Heart right ventricle (tissue), 16 donors: ENCODE data around the gene ZNF367. TPM values are rescaled to one million over a fixed set of nuclear protein-coding genes. Genes with fewer than 3 reads are reported as not detected.

Source experiments
- ATAC-seq, 8 donors: fragments of 200-7000 bp; cut with Tn5 transposase; one replicate each; pipeline ENCODE4 v1.9.1; 2020; ENCODE audit warnings: mild to moderate bottlenecking in 8 of 8, moderate library complexity in 8 of 8, moderate number of reproducible peaks in 1 of 8
- DNase-seq, 2 donors: peaks; one replicate each; pipeline ENCODE4 v3.0.0-alpha.2; 2020
- H3K27ac ChIP-seq, 10 donors: fragments of 200-600 bp; sonication (generic) in 2 of 10; one replicate each; pipeline versions ENCODE4 v1.5.0 to v1.8.0; 2020 to 2022; ENCODE audit warnings: mild to moderate bottlenecking in 3 of 10
- H3K27me3 ChIP-seq, 7 donors: fragments of 200-600 bp; one replicate each; pipeline ENCODE4 v1.8.0; 2021 to 2022; ENCODE audit warnings: mild to moderate bottlenecking in 2 of 7
- H3K36me3 ChIP-seq, 9 donors: fragments of 200-600 bp; sonication (generic) in 1 of 9; one replicate each; pipeline versions ENCODE4 v1.5.0 to v1.8.0; 2020 to 2022; ENCODE audit warnings: mild to moderate bottlenecking in 2 of 9
- H3K4me1 ChIP-seq, 9 donors: fragments of 200-600 bp; sonication (generic) in 1 of 9; one replicate each; pipeline versions ENCODE4 v1.5.0 to v1.8.0; 2020 to 2022; ENCODE audit warnings: mild to moderate bottlenecking in 4 of 9
- H3K4me3 ChIP-seq, 10 donors: fragments of 200-600 bp; sonication (generic) in 2 of 10; one replicate each; pipeline versions ENCODE4 v1.5.0 to v1.8.0; 2020 to 2022; ENCODE audit warnings: mild to moderate bottlenecking in 7 of 10, moderate library complexity in 2 of 10
- H3K9me3 ChIP-seq, 11 donors: fragments of 200-600 bp in 10 of 11; sonication (generic) in 2 of 11; one replicate each; pipeline versions ENCODE4 v1.5.0 to v1.8.0; 2013 to 2022; ENCODE audit warnings: mild to moderate bottlenecking in 2 of 11, control low read depth in 1 of 11, moderate library complexity in 1 of 11
- WGBS, 2 donors: extraction: QIAGEN DNeasy Blood & Tissue Kit; methylation state at CpG; one replicate each; pipeline ENCODE4 v1.1.7; 2013; ENCODE audit warnings: inconsistent platforms in 1 of 2; 5-methylcytosine and 5-hydroxymethylcytosine counted together
- intact Hi-C, 10 donors: fragments of 100-400 bp; cut with DNase I; formaldehyde crosslinking; loops; one replicate each; pipeline versions ENCODE4 v1.11.1 to v1.14.2; 2022
- polyA plus RNA-seq, 2 donors: library from polyadenylated mRNA; stranded (reverse); fragments of 200-250 nt; gene quantifications; one replicate each; pipeline ENCODE4 v1.2.3, GENCODE V29; 2013
- total RNA-seq, 10 donors: library from RNA; stranded (reverse); fragmentation: NEBNext Ultra II Directional in 3 of 10; extraction: Animal tissue kit (Norgen Biotek cat#: 25700) in 3 of 10; gene quantifications; one replicate each; pipeline versions ENCODE4 v1.2.1 to v1.2.4, GENCODE V29; 2021 to 2023
- TF ChIP-seq, protein P1 (sequence below), 9 donors: fragments of 200-600 bp; sonication (generic) in 2 of 9; IDR thresholded peaks; one replicate each; pipeline versions ENCODE4 v1.5.0 to v1.8.0; 2021 to 2022; ENCODE audit warnings: antibody characterized with exemption in 9 of 9, mild to moderate bottlenecking in 5 of 9, moderate library complexity in 1 of 9
- donor health status: Arrhythmogenic right ventricular cardiomyopathy.
- donor health status: ischemic (EF 13 %, LVEDD 7.1; RV severe dilation, severe dysfunction).
- donor health status: healthy with polysubstance abuse.
- donor health status: DM: no; HTN: yes; CAD: no.
- donor health status: DM: no; HTN: no; CAD: no.
- donor health status: ischemic (EF 25% LVEDD 6.9; RV normal size, moderate dysfunction).
- donor health status: ischemic (EF 25% LVEDD 5.7; RV mildly dilated, moderate dysfunction).
- donor health status: healthy.
- donor health status: DM: yes; HTN: yes; CAD: no.
- donor health status: Ischemic cardiomyopathy.
- donor health status: ischemic (EF 35%, LVEDD 5.7; RV mildly dilated, moderate dysfunction).
- donor health status: nonischemic (EF 11% LVEDD 7.7; RV severe dilation, severe dysfunction).
- donor health status: DM: yes; HTN: yes; CAD: no.
- donor health status: PGD.
- donor health status: ischemic (EF 29% LVEDD 5.4; RV normal size, mild dysfunction).
- donor health status: nonischemic (EF 23%, LVEDD 6.1; RV moderate dilation, normal function).

ZNF367 gene
- total and polyA plus RNA-seq, 12 donors: 1.2 to 6.4 (median 3.8) TPM

DNA sequence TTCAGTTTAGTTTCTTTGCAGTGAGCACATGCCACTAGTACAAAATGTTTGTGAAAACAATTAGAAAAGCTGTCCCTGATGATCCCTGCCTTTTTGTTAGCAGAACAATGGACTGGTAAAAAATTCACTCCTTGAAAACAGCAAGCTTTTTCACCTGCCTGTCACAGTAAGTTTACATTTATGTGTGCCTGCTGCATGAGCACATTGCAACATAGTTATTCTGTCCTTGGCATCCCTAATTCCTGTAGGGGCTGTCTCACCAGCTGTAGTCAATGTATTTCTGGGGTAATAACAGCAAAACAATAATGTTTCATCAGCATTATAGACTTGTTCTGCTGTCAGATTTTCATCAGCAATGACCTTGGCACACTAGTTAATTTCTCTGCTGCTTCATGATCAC is 11.6 kb upstream of the ZNF367 start:
- no peak for ATAC-seq
- TF ChIP-seq, protein P1, sequence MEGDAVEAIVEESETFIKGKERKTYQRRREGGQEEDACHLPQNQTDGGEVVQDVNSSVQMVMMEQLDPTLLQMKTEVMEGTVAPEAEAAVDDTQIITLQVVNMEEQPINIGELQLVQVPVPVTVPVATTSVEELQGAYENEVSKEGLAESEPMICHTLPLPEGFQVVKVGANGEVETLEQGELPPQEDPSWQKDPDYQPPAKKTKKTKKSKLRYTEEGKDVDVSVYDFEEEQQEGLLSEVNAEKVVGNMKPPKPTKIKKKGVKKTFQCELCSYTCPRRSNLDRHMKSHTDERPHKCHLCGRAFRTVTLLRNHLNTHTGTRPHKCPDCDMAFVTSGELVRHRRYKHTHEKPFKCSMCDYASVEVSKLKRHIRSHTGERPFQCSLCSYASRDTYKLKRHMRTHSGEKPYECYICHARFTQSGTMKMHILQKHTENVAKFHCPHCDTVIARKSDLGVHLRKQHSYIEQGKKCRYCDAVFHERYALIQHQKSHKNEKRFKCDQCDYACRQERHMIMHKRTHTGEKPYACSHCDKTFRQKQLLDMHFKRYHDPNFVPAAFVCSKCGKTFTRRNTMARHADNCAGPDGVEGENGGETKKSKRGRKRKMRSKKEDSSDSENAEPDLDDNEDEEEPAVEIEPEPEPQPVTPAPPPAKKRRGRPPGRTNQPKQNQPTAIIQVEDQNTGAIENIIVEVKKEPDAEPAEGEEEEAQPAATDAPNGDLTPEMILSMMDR (IDR thresholded peaks at IDR 0.05): no peak
- intact Hi-C loops: no loop called here

DNA sequence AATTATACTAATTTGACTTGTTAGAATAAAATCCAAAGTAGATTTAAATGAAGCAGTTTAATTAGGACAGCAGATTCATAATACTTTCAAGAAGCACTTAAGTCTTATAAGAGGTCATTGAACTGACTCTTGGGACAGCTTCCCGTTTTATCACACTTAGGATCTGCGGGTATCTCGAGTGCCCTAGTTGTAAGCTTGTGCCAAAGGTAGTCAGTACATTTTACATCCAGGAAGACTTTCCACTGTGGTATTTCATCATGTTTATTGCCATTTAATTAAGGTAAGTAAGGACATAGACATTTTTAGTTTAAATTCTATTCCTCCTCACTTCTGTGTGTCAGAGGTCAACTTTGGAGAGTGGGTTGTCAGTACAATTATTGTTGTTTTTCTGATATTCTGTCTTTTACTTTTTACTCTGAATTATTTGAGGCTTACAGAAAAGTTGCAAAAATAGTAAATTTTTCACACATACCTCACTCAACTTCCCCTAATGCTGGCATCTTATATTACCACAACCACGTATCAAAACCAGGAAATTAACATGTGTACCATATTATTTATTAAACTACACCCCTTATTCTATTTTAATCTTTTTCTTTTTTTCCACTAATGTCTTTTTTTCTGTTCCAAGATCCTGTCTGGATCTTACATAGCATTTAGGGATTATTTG is 7.5 kb upstream of the ZNF367 start:
- no peaks in the 10 kb centered on the region for H3K9me3 ChIP-seq
- WGBS, 2 donors: 69 to 72% methylated on average over 4 of the region's 4 CpGs
- ATAC-seq (no peak), DNase-seq (no peak)
- H3K27ac ChIP-seq: no peak overlapping the region
- no peak overlapping the region for H3K4me3 ChIP-seq
- intact Hi-C loops: no loop called here
- H3K27me3 ChIP-seq: no peaks in the 10 kb centered on the region
- TF ChIP-seq, protein P1 (IDR thresholded peaks at IDR 0.05): no peak
- no peaks in the 10 kb centered on the region for H3K36me3 ChIP-seq
- H3K4me1 ChIP-seq: peaks cover under 1 to 9% (median 8%) of the 10 kb centered on the region in 9 donors

More for the DNA sequence above, 11.6 kb upstream of the ZNF367 start:
- H3K4me1 ChIP-seq: no peaks in the 10 kb centered on the region
- H3K4me3 ChIP-seq: no peak overlapping the region
- no peaks in the 10 kb centered on the region for H3K9me3 ChIP-seq
- H3K27ac ChIP-seq: no peak overlapping the region
- no peaks in the 10 kb centered on the region for H3K27me3 ChIP-seq
- no peak for DNase-seq
- no peaks in the 10 kb centered on the region for H3K36me3 ChIP-seq

DNA sequence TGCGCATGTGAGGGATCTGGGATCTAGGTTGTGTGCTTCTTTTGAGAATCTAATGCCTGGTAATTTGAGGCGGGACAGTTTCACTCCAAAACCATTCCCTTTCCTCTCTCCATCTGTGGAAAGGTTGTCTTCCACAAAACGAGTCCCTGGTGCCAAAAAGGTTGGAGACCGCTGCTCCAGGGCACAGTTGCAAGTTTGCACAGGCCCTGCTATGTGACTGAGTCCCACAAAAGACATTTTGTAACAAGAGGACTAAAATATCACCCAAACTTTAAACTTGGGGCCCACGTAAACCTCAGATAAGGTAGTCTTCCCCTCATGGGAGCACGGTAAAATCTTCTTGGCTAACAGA is 5.8 kb upstream of the ZNF367 start:
- Histone ChIP-seq H3K9me3 (no peaks in the 10 kb centered on the region), H3K27me3 (no peaks in the 10 kb centered on the region), H3K27ac (peak overlapping the region in 4 of 10 donors; percentile 5 to 56 (median 6)), H3K4me3 (no peak overlapping the region), H3K36me3 (no peaks in the 10 kb centered on the region), H3K4me1 (peaks cover 7 to 25% (median 19%) of the 10 kb centered on the region in 9 donors)
- DNase-seq: no peak
- WGBS, 2 donors: 75 to 82% methylated on average over 6 of the region's 6 CpGs
- intact Hi-C loops: no loop called here
- TF ChIP-seq, protein P1 (IDR thresholded peaks at IDR 0.05): no peak
- ATAC-seq: no peak

DNA sequence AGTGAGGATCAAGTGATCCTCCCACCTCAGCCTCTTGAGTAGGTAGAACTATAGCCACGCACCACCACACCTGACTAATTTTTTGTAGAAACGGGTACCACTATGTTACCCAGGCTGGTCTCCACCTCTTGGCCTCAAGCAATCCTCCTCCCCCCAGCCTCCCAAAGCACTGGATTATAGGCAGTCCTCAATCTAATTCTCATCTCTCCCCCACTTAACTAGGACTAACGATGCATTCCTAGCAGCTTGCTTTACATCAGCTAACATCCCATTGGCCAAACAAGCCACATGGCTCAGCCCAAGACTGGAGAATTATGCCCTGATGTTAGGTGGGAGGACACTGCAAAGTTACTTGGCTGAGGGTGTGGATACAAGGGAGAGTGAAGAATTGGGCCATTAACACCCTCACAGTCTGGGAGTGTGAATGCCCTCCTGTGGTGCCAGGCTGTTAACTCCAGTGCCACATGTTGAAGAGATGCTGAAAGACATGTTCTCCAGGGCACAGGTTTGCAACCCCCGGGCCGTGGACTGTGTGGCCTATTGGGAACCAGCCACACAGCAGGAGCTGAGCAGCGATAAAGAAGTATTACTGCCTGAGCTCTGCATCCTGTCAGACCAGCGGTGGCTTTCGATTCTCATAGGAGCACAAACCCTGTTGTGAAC is 5.3 kb upstream of the ZNF367 start:
- no peaks in the 10 kb centered on the region for H3K36me3 ChIP-seq
- H3K4me1 ChIP-seq: peaks cover 7 to 27% (median 19%) of the 10 kb centered on the region in 9 donors
- DNase-seq (no peak), ATAC-seq (no peak)
- H3K4me3 ChIP-seq: no peak overlapping the region
- H3K9me3 ChIP-seq: no peaks in the 10 kb centered on the region
- no peaks in the 10 kb centered on the region for H3K27me3 ChIP-seq
- TF ChIP-seq, protein P1 (IDR thresholded peaks at IDR 0.05): peak in 1 of 9 donors; percentile 9
- intact Hi-C loops: no loop called here
- 66 to 73% methylated on average over 8 of the region's 8 CpGs for WGBS, 2 donors
- peak overlapping the region in 3 of 10 donors; percentile 5 to 56 (median 5) for H3K27ac ChIP-seq
